HG02759 (cell line): ENCODE measurements around the gene ZBTB46.
"Not testable (repeated sequence)": the region's sequence is repeated elsewhere in the genome, so short reads cannot be mapped to it uniquely, and the experiment has no call there.

Experiments used
- ATAC-seq: cut with Tn5 transposase; IDR thresholded peaks from one replicate; pipeline ENCODE4 v1.9.1; 2021; ENCODE audit warnings: mild to moderate bottlenecking, moderate library complexity; ENCODE audit not compliant: unreplicated experiment

The ZBTB46 gene

GRCh38 chr20:63736893-63737694, 94.0 kb downstream of the ZBTB46 start:
- ATAC-seq = no peak

GRCh38 chr20:63735859-63736718, 95.0 kb downstream of the ZBTB46 start, which contains the start of gene LIME1:
Gene LIME1, plus strand, starts transcription at chr20:63736664. Its CDS starts 886 bp downstream, at chr20:63737550.
- ATAC-seq = peak; percentile 20

DNA sequence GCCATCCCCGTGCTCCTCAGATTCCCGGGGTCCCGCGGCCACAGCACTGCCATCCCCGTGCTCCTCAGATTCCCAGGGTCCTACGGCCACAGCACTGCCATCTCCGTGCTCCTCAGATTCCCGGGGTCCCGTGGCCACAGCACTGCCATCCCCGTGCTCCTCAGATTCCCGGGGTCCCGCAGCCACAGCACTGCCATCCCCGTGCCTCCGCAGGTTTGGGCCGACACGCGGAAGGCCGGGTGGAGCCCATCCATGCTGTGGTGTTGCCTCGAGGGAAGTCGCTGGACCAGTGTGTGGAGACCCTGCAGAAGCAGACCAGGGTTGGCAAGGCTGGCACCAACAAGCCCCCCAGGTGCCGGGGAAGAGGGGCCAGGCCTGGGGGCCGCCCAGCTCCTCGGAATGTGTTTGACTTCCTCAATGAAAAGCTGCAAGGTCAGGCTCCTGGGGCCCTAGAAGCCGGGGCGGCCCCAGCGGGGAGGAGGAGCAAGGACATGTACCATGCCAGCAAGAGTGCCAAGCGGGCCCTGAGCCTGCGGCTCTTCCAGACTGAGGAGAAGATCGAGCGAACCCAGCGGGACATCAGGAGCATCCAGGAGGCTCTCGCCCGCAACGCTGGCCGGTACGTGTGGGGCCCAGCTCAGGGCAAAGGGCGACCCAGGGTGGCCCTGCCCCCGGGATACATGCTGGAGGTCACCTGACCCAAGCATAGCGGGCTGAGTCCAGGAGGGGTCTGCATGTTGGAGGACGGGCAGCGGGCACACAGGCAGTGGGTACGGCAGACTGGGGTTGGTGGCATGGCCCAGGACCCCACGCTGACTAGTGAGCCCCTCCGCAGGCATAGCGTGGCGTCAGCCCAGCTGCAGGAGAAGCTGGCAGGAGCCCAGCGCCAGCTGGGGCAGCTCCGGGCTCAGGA, 95.9 kb downstream of the ZBTB46 start:
- no peak for ATAC-seq

- ATAC-seq = no peak
Observed at GRCh38 chr20:63734111-63734945, 96.7 kb downstream of the ZBTB46 start.

- ATAC-seq = no peak
Observed at GRCh38 chr20:63733579-63734081, 97.4 kb downstream of the ZBTB46 start.

GRCh38 chr20:63733117-63733516, 97.9 kb downstream of the ZBTB46 start:
- no peak for ATAC-seq

DNA sequence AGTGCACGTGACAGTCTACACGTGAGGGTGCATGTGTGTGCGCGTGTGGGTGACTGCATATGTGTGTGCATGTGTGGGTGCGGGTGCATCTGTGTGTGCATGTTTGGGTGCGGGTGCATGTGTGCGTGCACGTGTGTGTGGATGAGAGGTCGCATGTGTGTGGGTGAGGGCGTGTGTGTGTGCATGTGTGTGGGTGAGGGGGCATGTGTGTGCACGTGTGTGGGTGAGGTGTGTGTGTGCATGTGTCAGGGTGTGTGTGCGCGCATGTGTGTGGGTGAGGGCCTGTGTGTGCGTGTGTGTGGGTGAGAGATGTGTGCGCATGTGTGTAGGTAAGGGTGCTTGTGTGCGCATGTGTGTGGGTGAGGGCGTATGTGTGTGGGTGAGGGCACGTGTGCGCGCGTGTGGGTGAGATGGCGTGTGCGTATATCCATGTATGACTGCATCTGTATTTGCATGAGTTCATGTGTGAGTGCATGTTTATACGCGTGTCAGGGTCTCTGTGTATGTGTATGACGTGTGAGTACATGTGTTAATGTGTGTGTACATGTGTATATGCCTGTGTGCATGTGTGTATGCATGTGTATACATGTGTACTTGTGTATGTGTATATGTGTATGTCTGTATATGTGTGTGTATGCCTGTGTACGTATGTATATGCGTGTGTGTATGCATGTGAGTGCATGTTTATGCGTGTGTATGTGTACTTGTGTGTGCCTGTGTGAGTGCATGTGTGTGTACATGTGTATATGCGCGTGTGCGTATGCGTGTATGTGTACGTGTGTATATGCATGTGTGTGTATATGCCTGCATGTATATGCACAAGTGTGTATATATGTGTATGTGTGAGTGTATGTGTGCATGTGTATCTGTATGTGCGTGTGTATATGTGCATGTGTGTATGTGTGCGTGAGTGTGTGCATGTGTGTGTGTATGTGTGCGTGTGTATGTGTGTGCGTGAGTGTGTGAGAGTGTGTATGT, 98.7 kb downstream of the ZBTB46 start:
- ATAC-seq = no peak

- no peak for ATAC-seq
Observed at GRCh38 chr20:63731410-63731809, 99.7 kb downstream of the ZBTB46 start.

GRCh38 chr20:63730189-63730733, 100.8 kb downstream of the ZBTB46 start:
- ATAC-seq = not testable (repeated sequence)

GRCh38 chr20:63722967-63723622, 108.0 kb downstream of the ZBTB46 start:
- ATAC-seq = not testable (repeated sequence)

- ATAC-seq = no peak
Observed at GRCh38 chr20:63718996-63719395, 112.1 kb downstream of the ZBTB46 start.

GRCh38 chr20:63714858-63715257, 116.2 kb downstream of the ZBTB46 start:
- no peak for ATAC-seq

- no peak for ATAC-seq
Observed at GRCh38 chr20:63712191-63712590, 118.9 kb downstream of the ZBTB46 start.

DNA sequence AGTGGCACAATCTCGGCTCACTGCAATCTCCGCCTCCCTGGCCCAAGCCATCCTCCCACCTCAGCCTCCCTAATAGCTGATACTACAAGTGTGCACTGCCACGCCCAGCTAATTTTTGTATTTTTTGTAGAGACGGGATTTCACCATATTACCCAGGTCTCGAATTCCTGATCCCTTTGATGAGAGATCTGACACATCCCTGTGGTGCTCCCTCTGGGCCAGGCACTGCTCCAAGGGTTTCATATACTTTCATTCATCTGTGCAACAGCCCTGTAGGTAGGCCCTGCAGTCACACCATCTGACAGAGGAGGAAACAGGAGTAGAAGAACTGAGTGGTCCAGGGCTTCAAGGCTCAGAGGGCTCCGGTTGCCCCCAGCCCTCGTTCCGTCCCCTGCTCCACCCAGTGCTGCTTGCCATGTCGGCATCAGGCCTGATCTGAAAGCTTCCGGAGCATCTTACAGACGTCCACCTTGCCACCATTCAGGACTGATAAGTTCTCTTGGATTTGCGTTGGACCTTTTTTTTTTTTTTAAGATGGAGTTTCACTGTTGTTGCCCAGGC, 119.9 kb downstream of the ZBTB46 start:
- ATAC-seq = no peak

GRCh38 chr20:63709149-63709527, 121.9 kb downstream of the ZBTB46 start:
- ATAC-seq = no peak

DNA sequence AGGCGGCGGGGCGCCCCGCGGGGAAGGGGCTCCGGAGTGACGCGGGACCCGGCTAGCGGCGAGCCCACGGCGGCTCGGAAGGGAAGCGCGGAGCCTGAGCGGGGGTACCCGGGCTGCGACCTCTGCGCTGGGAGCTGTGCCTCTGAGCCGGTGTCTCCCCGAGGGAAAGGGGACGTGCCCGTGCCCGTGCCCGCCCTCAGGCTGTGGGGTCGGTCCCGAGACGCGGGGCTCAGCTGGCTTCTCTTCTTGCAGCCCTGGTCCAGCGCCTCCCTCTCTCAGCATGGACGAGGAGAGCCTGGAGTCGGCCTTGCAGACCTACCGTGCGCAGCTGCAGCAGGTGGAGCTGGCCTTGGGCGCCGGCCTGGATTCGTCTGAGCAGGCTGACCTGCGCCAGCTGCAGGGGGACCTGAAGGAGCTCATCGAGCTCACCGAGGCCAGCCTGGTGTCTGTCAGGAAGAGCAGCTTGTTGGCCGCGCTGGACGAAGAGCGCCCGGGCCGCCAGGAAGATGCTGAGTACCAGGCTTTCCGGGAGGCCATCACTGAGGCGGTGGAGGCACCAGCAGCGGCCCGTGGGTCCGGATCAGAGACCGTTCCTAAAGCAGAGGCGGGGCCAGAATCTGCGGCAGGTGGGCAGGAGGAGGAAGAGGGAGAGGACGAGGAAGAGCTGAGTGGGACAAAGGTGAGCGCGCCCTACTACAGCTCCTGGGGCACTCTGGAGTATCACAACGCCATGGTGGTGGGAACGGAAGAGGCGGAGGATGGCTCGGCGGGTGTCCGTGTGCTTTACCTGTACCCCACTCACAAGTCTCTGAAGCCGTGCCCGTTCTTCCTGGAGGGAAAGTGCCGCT, 122.5 kb downstream of the ZBTB46 start:
- ATAC-seq = peak; percentile 7
